Endothelial cell (in vitro differentiated cells): ENCODE measurements around the gene KLF3. TPM values are rescaled to one million over a fixed set of nuclear protein-coding genes. Genes with fewer than 3 reads are reported as not detected.

ENCODE experiments used
- DNase-seq: peaks from one replicate; pipeline ENCODE4 v3.0.0; 2021; ENCODE audit warnings: low spot score
- H3K27ac Mint-ChIP-seq: one replicate; pipeline ENCODE4 v1.8.0; 2021; ENCODE audit warnings: mixed read lengths, inconsistent platforms; ENCODE audit not compliant: unreplicated experiment
- H3K27me3 Mint-ChIP-seq: one replicate; pipeline ENCODE4 v1.8.0; 2021; ENCODE audit warnings: mild to moderate bottlenecking, moderate library complexity, mixed read lengths, inconsistent platforms; ENCODE audit not compliant: unreplicated experiment
- H3K36me3 Mint-ChIP-seq: one replicate; pipeline ENCODE4 v1.8.0; 2021; ENCODE audit warnings: mild to moderate bottlenecking, low read depth, mixed read lengths, inconsistent platforms; ENCODE audit not compliant: unreplicated experiment
- H3K4me1 Mint-ChIP-seq: one replicate; pipeline ENCODE4 v1.8.0; 2021; ENCODE audit warnings: mild to moderate bottlenecking, mixed read lengths, inconsistent platforms; ENCODE audit not compliant: unreplicated experiment
- H3K4me3 Mint-ChIP-seq: one replicate; pipeline ENCODE4 v1.8.0; 2021; ENCODE audit warnings: mild to moderate bottlenecking, mixed read lengths, inconsistent platforms; ENCODE audit not compliant: unreplicated experiment
- H3K9me3 Mint-ChIP-seq: one replicate; pipeline ENCODE4 v1.8.0; 2021; ENCODE audit warnings: mixed read lengths, inconsistent platforms; ENCODE audit not compliant: unreplicated experiment
- total RNA-seq: library from RNA; stranded (reverse); fragmentation: NEBNext Ultra II Directional; extraction: Animal tissue kit (Norgen Biotek cat#: 25700); gene quantifications from one replicate; pipeline ENCODE4 v1.2.1, GENCODE V29; 2021; ENCODE audit not compliant: unreplicated experiment
- TF ChIP-seq, protein P1 (sequence below): fragments of 200-600 bp; sonication (generic); IDR thresholded peaks from one replicate; pipeline ENCODE4 v1.5.0; 2021; ENCODE audit warnings: antibody characterized with exemption; ENCODE audit not compliant: unreplicated experiment

Gene KLF3
- total RNA-seq, 1 donor from 2014 or later, result 73.4 TPM

DNA sequence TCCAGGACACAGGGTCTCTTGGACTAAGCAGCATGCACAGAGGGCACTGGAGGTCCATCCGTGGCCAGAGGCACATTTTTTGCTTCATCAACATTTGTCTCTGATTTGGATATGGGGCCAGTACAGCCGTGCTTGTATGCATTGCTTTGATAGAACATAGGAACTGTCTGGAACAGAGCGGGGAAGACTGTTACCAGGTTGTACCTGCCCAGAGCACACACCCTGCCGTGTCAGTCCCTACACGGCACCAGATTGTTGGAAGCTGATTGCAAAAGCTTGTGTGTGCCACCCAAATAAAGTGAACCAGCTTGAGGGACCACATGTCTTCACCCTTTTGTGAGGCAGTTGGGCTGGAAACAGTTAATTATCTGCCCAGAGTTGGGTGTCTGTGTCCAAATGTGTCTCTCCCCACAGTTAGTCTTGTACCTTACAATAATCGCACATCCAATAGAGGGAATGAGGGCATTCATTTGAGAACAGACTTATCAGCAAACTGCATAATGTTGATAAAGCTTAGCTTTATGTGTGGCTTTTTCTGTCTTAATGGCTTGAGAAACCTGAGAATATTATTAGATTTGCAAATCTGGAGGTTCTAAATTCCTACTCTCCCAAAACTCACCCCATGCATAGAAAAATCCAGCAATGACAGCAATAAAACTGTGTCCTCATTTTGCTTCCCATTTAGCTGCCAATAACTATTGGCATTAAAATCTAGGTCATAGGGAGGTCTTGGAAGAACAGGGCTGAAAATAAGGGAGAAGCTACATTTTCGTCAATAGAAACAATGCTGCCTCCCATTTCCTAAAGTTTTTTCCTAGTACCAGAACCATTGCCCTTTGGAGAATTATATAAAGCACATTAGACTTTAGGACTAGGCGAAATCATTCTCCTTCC, 21.2 kb downstream of the KLF3 start:
- Mint-ChIP-seq H3K36me3 (peaks cover 26% of the 10 kb centered on the region), H3K27ac (no peak overlapping the region), H3K9me3 (no peaks in the 10 kb centered on the region), H3K27me3 (no peaks in the 10 kb centered on the region), H3K4me3 (no peak overlapping the region), H3K4me1 (peaks cover 13% of the 10 kb centered on the region)
- TF ChIP-seq, protein P1, sequence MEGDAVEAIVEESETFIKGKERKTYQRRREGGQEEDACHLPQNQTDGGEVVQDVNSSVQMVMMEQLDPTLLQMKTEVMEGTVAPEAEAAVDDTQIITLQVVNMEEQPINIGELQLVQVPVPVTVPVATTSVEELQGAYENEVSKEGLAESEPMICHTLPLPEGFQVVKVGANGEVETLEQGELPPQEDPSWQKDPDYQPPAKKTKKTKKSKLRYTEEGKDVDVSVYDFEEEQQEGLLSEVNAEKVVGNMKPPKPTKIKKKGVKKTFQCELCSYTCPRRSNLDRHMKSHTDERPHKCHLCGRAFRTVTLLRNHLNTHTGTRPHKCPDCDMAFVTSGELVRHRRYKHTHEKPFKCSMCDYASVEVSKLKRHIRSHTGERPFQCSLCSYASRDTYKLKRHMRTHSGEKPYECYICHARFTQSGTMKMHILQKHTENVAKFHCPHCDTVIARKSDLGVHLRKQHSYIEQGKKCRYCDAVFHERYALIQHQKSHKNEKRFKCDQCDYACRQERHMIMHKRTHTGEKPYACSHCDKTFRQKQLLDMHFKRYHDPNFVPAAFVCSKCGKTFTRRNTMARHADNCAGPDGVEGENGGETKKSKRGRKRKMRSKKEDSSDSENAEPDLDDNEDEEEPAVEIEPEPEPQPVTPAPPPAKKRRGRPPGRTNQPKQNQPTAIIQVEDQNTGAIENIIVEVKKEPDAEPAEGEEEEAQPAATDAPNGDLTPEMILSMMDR, result no peak
- DNase-seq, result no peak

DNA sequence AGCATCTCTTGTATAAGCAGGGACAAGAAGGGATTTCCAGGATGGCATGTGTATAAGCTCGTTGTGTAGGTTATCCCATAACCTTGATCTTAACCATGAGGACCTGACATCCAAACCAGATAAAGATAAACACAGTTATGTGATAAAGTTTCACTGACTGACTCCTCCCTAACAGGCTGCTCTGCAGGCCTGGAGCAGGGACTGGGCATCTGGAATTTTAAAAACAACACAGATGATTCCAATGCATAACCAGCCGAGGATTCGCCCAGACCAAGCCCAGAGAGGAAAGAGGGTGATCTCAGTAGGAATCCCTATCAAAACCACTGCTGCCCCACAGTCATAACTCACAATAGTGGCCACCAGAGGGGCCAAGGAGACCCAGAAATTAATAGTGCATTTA, 22.7 kb downstream of the KLF3 start:
- peaks cover 25% of the 10 kb centered on the region for H3K36me3 Mint-ChIP-seq
- H3K9me3 Mint-ChIP-seq, result no peaks in the 10 kb centered on the region
- H3K27ac Mint-ChIP-seq, result no peak overlapping the region
- DNase-seq, result no peak
- no peak overlapping the region for H3K4me3 Mint-ChIP-seq
- TF ChIP-seq, protein P1, result no peak
- H3K4me1 Mint-ChIP-seq, result peaks cover 13% of the 10 kb centered on the region
- no peaks in the 10 kb centered on the region for H3K27me3 Mint-ChIP-seq

DNA sequence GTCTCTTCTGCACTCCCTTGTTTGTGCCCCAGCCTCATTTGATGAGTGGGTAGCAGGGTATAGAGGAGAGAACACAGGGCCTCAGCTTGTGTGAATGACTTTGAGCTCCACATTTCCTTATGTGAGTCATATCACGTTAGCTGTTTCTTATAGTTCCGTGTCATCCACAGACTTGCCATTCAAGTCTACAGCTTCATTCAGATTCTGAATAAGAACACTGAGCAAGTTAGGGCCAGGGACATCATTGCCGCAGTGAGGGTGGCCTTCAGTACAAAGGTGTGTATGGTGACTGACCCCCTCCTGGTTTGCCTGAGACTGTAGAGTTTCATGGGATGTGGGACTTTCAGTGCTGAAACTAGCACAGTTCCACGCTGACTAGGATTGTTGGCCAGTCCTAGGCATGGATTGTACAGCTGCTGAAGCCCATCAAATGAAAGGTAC, 23.6 kb downstream of the KLF3 start:
- TF ChIP-seq, protein P1, result no peak
- Mint-ChIP-seq H3K27me3 (no peaks in the 10 kb centered on the region), H3K36me3 (peaks cover 25% of the 10 kb centered on the region), H3K4me3 (no peak overlapping the region), H3K4me1 (peaks cover 13% of the 10 kb centered on the region), H3K27ac (no peak overlapping the region), H3K9me3 (no peaks in the 10 kb centered on the region)
- no peak for DNase-seq

DNA sequence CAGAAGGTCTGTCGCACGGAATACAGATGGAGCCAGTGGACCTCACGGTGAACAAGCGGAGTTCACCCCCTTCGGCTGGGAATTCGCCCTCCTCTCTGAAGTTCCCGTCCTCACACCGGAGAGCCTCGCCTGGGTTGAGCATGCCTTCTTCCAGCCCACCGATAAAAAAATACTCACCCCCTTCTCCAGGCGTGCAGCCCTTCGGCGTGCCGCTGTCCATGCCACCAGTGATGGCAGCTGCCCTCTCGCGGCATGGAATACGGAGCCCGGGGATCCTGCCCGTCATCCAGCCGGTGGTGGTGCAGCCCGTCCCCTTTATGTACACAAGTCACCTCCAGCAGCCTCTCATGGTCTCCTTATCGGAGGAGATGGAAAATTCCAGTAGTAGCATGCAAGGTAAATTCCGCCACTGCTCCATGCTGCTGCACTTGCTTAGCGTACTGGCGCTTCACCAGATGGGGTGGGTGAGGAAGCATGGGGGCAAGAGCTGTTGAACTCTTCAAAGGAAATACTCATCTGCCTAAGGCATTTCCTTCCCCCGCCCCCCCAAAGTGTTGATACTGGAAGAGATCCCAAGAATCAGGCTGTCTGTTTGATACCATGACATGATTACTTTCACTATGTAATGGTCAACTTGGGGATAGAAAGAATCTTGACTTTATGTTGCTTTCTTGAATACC, 24.8 kb downstream of the KLF3 start:
- peaks cover 13% of the 10 kb centered on the region for H3K4me1 Mint-ChIP-seq
- no peak for DNase-seq
- no peaks in the 10 kb centered on the region for H3K9me3 Mint-ChIP-seq
- H3K4me3 Mint-ChIP-seq, result peak overlapping the region; percentile 56
- H3K27ac Mint-ChIP-seq, result no peak overlapping the region
- no peaks in the 10 kb centered on the region for H3K27me3 Mint-ChIP-seq
- TF ChIP-seq, protein P1, result no peak
- H3K36me3 Mint-ChIP-seq, result peaks cover 25% of the 10 kb centered on the region
